Astrocyte of the cerebellum (primary cell): Measurements from ENCODE around the gene BMP8B.

Source experiments
- DNase-seq: peaks from one replicate; pipeline ENCODE4 v3.0.0-alpha.2; 2011; ENCODE audit warnings: low read depth
- H3K4me3 ChIP-seq: 2 replicates; pipeline ENCODE4 v1.5.1; 2011; ENCODE audit warnings: mild to moderate bottlenecking, low read depth, low read length, moderate library complexity
- in situ Hi-C: cut with HindIII; loops from 2 replicates; pipeline ENCODE4 v1.10.0; 2017; ENCODE audit warnings: low sequenced_read_pairs
- TF ChIP-seq, protein P1 (sequence below): IDR thresholded peaks from 2 replicates; pipeline ENCODE4 v1.5.1; 2012; ENCODE audit warnings: low read length, low read depth, moderate library complexity, mild to moderate bottlenecking; ENCODE audit errors: missing control alignments

The BMP8B gene

DNA sequence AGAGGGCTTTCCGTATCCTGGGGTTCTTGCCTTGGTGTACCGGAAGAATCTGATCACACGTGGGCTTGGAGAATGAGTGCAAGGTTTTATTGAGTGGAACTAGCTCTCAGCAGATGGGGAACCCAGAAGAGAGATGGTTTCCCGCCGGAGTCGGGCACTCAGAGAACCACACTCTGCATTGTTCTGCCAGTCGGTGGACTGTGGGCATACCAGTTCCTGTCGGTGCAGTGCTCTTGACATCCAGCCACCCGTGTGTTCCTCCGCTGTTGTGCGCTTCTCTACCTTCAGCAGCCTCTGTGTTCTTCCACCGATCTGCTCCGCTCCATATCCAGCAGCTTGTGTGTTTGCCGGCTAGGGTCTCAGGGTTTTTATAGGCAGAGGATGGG is 60.7 kb downstream of the BMP8B start:
- TF ChIP-seq, protein P1, sequence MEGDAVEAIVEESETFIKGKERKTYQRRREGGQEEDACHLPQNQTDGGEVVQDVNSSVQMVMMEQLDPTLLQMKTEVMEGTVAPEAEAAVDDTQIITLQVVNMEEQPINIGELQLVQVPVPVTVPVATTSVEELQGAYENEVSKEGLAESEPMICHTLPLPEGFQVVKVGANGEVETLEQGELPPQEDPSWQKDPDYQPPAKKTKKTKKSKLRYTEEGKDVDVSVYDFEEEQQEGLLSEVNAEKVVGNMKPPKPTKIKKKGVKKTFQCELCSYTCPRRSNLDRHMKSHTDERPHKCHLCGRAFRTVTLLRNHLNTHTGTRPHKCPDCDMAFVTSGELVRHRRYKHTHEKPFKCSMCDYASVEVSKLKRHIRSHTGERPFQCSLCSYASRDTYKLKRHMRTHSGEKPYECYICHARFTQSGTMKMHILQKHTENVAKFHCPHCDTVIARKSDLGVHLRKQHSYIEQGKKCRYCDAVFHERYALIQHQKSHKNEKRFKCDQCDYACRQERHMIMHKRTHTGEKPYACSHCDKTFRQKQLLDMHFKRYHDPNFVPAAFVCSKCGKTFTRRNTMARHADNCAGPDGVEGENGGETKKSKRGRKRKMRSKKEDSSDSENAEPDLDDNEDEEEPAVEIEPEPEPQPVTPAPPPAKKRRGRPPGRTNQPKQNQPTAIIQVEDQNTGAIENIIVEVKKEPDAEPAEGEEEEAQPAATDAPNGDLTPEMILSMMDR, result no peak
- H3K4me3 ChIP-seq, result no peak overlapping the region
- no peak for DNase-seq
- in situ Hi-C loops, result no loop called here

DNA sequence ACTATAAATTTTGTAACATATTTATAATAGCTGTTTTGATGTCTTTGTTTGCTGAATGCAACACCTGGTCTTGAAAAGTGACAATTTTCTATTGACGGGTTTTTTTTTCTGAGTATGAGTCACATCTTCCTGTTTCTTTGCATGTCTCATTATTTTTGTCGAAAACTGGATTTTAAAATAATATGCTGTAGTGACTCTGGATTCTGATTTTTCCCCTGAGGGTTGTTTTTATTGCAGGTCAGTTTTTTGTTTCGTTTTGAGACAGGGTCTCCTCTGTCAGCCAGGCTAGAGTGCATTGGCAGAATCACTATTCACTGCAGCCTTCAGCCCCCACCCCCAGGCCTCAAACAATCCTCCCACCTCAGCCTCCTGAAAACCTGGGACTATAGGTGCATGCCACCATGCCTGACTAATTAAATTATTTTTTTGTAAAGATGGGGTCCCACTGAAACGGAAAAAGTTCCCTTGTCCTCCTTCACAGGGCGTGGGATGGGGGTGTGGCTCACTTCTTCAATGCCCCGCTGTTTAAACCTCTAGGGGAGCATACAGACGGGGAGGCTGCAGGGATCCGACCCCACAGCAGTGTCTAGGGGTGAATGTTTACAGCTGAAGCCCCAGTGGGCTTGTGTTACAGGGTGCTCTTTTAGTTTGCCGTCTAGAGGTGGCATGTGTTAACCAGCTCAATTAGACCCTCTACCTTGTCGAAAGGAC is 61.3 kb downstream of the BMP8B start:
- no peak overlapping the region for H3K4me3 ChIP-seq
- no peak for DNase-seq
- in situ Hi-C loops, result no loop called here
- TF ChIP-seq, protein P1, result no peak

DNA sequence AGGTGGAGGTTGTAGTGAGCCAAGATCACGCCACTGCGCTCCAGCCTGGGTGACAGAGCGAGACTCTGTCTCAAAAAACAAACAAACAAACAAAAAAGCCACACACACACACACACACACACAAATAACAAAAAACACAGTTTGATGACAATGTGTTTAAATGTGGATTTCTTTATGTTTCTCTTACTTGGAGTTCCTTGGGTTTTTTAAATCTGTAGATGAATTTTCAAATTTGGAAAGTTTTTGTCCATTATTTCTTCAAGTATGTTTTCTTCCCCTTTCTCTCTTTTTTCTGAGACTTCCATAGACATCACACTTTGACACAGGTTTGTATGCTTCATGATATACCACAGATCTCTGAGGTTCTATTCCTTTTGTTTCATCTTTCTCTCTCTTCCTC is 62.1 kb downstream of the BMP8B start:
- in situ Hi-C loops, result no loop called here
- TF ChIP-seq, protein P1, result no peak
- H3K4me3 ChIP-seq, result no peak overlapping the region
- DNase-seq, result no peak

DNA sequence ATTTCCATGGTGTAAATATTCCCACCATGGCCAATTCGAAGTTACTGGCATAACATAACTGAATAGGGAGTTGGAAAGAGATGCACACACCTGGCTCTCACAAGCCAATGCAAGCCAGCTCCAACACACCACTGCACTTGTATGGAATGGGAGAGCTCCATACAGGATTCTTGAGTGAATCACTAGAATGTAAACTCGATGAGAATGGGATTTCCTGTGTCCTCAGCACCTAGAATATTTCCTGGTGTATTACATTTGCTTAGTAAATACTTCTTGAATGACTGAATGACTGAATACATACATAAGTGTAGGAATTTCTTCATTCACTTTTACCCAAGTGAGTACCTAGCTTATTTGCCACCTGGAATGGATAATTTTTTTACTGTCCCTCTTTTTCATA is 66.2 kb downstream of the BMP8B start:
- in situ Hi-C loops, result no loop called here
- no peak for DNase-seq
- no peak overlapping the region for H3K4me3 ChIP-seq
- TF ChIP-seq, protein P1, result no peak

DNA sequence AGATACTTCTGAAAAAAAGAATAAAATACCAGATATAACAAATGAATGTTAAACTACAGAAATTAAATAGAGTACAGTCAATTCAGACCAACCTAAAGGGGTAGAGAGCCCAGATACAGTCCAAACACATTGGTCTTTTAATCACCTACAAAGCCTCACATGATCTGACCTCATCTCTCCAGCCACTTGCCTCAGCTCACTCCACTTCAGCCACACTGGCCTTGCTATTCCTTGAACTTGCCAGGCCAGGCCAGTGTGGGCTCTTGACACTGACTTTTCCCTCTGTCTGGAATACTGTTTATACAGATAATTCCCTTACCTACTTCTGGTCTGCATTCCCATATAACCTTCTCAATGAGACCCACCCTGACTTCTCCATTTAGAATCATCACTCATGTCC is 67.0 kb downstream of the BMP8B start:
- in situ Hi-C loops, result no loop called here
- no peak overlapping the region for H3K4me3 ChIP-seq
- TF ChIP-seq, protein P1, result no peak
- no peak for DNase-seq

DNA sequence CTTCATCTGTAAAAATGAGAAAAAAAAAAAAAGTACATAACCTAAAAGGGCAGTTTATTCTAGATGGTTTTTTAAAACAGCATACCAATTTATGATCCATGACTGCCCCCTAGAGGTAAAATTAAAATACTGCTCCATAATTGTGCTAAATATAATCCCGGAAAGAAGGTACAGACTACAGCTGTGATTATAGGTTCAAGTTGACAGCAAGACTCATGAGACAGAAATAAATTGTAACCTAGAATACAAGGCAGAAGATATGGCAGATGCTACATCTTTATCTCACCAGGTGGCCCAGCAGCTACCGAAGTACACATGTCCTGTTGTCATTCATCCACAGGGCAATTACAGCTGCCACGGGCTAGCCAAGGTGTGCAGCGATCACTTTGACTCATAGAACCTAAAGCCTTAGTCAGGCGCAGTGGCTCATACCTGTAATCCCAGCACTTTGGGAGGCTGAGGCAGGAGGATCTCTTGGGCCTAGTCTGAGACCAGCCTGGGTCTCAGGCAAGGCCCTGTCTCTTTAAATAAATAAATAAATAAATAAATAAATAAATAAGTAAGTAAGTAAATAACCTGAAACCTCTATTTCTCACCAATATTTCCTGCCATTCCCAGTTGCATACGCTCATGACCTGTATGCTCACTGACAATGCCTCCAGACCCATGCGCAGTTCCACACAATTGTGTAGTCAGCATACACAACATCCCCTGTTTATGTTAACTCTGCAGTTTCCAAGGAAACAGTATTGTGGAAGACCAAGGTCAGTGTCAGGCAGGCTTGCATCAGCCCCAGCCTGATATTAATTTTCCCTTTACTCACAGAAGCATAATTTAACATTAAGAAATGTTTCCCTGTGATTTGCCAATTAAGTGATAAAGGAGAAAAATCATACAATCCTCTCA is 68.3 kb downstream of the BMP8B start:
- in situ Hi-C loops, result no loop called here
- no peak overlapping the region for H3K4me3 ChIP-seq
- peak; percentile 57 for DNase-seq
- TF ChIP-seq, protein P1, result peak; percentile 5
